ENCODE measurements around the gene SMARCA4.

The SMARCA4 gene

GRCh38 chr19:11090264-11090996 lies 129.6 kb downstream of the SMARCA4 start:
- no peaks in the 10 kb centered on the region for H3K27me3 ChIP-seq (replicated peaks; ENCODE audit: control insufficient read depth, insufficient read depth, low read length)
- peak overlapping the region; percentile 89 for H3K4me3 ChIP-seq (replicated peaks; ENCODE audit: low read depth, low read length)
- peak; percentile 25 for TF ChIP-seq CTCF (IDR thresholded peaks at IDR 0.05; ENCODE audit: insufficient read depth, low read length, poor library complexity, severe bottlenecking)
- DNase-seq (ENCODE audit: extremely low read depth, insufficient read length): peak; percentile 97
- H3K36me3 ChIP-seq (ENCODE audit: control insufficient read depth, insufficient read depth, low read length): peaks cover 3% of the 10 kb centered on the region

GRCh38 chr19:11090997-11091702 lies 130.3 kb downstream of the SMARCA4 start:
- no peak for TF ChIP-seq CTCF (IDR thresholded peaks at IDR 0.05; ENCODE audit: insufficient read depth, low read length, poor library complexity, severe bottlenecking)
- no peak for DNase-seq (ENCODE audit: extremely low read depth, insufficient read length)
- H3K36me3 ChIP-seq (ENCODE audit: control insufficient read depth, insufficient read depth, low read length): peaks cover 3% of the 10 kb centered on the region
- peak overlapping the region; percentile 89 for H3K4me3 ChIP-seq (replicated peaks; ENCODE audit: low read depth, low read length)
- H3K27me3 ChIP-seq (replicated peaks; ENCODE audit: control insufficient read depth, insufficient read depth, low read length): no peaks in the 10 kb centered on the region

- TF ChIP-seq CTCF (IDR thresholded peaks at IDR 0.05; ENCODE audit: insufficient read depth, low read length, poor library complexity, severe bottlenecking): no peak
- Histone ChIP-seq H3K4me3 (replicated peaks; ENCODE audit: low read depth, low read length) (peak overlapping the region; percentile 89), H3K27me3 (replicated peaks; ENCODE audit: control insufficient read depth, insufficient read depth, low read length) (no peaks in the 10 kb centered on the region), H3K36me3 (ENCODE audit: control insufficient read depth, insufficient read depth, low read length) (peaks cover 6% of the 10 kb centered on the region)
- no peak for DNase-seq (ENCODE audit: extremely low read depth, insufficient read length)
These were observed 130.9 kb downstream of the SMARCA4 start for GRCh38 chr19:11091703-11092153.

GRCh38 chr19:11092181-11092538 lies 131.3 kb downstream of the SMARCA4 start:
- peaks cover 6% of the 10 kb centered on the region for H3K36me3 ChIP-seq (ENCODE audit: control insufficient read depth, insufficient read depth, low read length)
- no peak for DNase-seq (ENCODE audit: extremely low read depth, insufficient read length)
- TF ChIP-seq CTCF (IDR thresholded peaks at IDR 0.05; ENCODE audit: insufficient read depth, low read length, poor library complexity, severe bottlenecking): no peak
- peak overlapping the region; percentile 89 for H3K4me3 ChIP-seq (replicated peaks; ENCODE audit: low read depth, low read length)
- H3K27me3 ChIP-seq (replicated peaks; ENCODE audit: control insufficient read depth, insufficient read depth, low read length): no peaks in the 10 kb centered on the region

- Histone ChIP-seq H3K27me3 (replicated peaks; ENCODE audit: control insufficient read depth, insufficient read depth, low read length) (no peaks in the 10 kb centered on the region), H3K4me3 (replicated peaks; ENCODE audit: low read depth, low read length) (no peak overlapping the region; the same call in 1 of the 2 replicates), H3K36me3 (ENCODE audit: control insufficient read depth, insufficient read depth, low read length) (peaks cover 6% of the 10 kb centered on the region)
These were observed 132.9 kb downstream of the SMARCA4 start for GRCh38 chr19:11093689-11094238.

More at GRCh38 chr19:11093689-11094238, 132.9 kb downstream of the SMARCA4 start:
- no peak for DNase-seq (ENCODE audit: extremely low read depth, insufficient read length)
- no peak for TF ChIP-seq CTCF (IDR thresholded peaks at IDR 0.05; ENCODE audit: insufficient read depth, low read length, poor library complexity, severe bottlenecking)
